GM21447 (cell line): ENCODE results near the gene GREB1.

Source experiments
- ATAC-seq: cut with Tn5 transposase; IDR thresholded peaks from one replicate; pipeline ENCODE4 v1.9.1; 2021; ENCODE audit not compliant: unreplicated experiment

Gene GREB1

DNA sequence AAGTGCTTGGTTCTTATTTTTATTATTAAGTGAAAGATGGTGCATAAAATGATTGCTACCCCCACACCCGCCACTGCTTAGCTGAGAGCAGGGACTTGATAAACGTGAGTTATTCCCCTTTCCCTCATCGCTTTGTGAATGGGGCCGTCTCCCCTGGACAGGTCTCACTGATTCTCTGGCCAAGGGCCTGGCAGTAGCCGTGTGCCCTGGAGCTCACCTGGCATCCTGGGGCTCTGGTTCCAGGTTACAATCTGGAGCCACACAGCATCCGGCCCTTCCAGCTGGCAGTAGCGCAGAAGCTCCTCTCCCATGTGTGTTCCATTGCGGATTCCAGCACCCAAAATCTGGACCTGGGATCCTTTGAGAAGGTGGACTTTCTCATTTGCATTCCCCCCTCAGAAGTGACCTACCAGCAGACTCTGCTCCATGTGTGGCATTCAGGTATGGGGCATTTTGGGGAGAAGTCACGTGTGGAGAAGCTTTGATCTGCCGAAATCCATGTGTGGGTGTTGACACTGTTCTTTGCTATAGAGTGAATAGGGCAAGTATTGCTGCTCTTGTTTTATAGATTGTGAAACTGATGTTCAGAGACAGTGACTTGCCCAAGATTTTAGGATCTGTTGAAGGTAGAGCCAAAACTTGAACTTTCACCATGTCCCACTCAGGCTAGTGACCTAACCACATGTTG lies 63.8 kb downstream of the GREB1 start:
- ATAC-seq: no peak

DNA sequence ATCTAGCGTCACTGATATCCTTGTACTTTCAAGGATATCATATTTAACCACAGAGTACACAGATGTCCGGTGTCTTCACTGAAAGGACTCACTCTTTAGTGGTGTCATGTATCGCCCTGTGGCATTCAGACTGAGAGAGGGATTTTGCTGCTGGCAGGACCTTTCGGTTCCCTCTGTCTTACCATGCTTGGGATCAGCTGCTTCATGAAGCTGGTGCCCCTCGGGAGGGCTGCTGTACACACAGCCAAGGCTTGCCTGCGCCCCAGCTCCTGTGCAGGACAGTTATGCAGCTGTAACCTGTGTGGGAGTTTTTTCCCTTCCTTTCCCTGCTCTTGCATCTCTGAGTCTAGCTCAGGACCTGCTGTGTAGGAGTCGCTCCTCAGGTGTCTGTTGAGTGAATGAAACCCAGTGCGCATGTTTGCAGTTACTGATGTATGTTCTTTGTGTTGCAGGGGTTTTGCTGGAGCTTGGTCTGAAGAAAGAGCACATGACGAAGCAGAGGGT lies 64.4 kb downstream of the GREB1 start:
- ATAC-seq: no peak

DNA sequence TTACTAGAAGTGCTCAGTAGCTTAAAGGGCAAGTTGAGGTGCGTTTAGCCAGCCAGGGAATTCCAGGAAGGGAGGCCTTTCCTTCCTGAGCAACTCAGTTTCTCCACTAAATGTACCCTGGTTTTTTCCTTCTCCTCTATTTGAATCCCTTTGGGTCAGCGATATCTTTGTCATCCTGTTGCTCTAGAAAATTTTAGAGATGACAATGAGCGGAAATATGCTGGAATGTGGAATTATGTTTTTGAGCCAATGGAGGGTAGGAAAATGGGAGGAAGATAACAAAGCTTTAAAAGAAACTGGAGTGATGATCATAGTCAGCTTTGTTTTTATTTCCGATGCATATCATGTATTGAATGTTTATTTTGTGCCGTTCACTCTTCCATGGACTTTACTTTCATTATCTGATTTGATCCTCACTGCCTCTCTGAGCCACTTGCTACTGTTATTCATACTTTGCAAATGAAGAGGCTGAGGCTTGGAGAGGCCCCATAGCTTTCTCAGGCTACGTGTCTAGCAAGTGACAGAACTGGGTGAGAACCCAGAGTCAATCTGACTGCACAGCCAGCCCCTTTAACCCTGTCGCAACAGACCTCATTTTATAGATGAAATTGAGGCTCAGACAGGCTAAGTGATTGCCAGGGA lies 68.8 kb downstream of the GREB1 start:
- no peak for ATAC-seq

DNA sequence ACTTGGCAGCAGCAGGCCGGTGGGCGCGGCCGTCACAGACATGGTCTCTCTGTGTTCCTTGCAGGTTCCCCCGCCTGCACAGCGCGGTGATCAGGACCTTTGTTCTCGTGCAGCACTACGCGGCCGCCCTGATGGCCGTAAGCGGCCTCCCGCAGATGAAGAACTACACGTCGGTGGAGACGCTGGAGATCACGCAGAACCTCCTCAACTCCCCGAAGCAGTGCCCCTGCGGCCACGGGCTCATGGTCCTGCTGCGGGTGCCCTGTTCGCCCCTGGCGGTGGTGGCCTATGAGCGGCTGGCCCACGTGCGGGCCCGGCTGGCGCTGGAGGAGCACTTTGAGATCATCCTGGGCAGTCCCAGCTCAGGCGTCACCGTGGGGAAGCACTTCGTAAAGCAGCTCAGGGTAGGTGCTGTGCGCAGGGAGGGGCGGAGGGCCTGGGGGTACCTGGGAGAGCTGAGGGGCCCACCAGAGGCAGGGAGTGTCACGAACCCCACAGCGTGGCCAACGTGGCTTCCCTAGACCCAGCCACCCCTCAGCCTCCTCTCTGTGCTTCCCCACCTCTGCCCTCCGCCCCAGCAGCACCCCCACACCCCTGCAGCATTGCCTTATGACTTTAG lies 76.9 kb downstream of the GREB1 start:
- ATAC-seq: no peak

DNA sequence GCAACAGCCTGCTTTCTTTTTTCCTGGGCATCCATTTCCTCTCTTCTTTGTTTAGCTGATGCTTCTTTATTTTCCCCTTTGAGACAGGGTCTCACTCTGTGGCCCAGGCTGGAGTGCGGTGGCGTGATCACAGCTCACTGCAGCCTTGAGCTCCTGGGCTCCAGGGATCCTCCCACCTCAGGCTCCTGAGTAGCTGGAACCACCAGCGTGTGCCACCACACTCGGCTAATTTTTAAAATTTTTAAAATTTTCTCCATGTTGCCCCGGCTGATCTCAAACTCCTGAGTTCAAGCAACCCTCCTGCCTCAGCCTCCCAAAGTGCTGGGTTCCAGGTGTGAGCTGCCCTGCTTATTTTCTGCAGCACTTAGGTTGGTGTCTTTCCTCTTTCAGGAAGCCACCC lies 77.4 kb downstream of the GREB1 start:
- ATAC-seq: no peak

DNA sequence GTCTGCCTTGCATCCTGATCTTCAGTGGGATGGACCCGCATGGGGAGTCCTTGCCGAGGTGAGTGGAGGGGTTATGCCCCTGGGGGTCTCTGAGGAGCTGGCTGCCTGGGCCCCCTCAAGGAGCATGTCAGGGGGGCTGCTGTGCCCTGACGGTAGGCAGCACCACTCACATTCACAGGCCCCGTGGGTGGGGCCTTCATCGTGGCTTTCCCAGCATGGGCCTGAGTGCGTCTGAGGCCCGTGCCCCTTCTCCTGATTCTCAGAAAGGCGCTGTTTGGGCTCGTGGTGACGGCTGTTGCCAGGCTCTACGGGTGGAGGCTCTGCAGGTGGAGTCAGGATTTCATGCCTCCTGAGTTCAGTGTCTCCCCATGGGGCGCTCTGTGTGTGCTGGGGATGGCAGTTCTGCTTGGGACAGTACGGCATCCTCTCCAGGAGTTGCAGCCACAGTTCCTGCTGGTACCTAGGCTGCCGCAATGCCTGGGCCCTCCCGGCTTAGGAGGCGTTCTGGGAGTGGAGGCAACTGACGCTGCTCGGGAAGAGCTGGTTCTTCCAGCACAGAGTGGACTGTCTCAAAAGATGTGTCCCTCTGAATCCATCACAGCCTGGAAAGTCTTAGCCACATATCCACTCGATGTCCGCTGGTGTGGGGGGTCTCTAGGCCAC lies 78.8 kb downstream of the GREB1 start:
- no peak for ATAC-seq

DNA sequence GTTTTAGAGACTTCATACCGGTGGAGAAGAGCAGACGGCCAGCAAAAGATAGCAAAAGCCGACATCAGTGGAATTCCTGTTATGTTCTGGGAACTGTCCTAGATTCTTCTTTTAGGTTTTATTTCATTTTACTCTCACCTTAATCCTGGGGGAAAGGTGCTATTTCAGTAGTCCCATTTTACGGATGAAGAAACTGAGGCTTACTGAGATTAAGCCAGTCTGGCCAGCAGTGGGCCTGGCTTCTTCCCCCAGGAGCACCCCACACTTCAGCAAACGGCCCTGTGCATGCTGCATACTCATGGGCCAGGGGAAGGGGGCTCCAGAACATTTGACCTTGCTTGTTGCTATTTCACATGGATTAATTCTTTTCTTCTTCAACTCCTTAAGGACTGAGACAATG lies 79.5 kb downstream of the GREB1 start:
- no peak for ATAC-seq

DNA sequence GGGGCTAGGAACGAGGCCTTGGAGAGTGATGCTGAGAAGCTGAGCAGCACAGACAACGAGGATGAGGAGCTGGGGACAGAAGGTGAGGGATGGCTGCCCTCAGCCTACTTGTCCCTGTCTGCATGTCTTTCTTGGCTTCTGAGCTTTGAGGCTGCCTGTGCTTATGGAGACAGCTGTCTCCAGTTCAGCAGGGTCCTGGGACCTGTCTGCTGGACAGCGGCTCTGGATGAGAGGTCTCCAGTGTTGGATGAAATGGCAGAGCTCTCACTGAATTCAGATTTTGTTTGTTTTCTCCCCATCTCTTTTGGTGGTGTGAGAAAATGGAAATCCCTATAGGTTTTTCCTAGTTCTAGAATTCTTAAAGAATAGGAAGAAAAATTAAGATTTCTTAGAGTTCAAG lies 81.4 kb downstream of the GREB1 start:
- ATAC-seq: no peak

DNA sequence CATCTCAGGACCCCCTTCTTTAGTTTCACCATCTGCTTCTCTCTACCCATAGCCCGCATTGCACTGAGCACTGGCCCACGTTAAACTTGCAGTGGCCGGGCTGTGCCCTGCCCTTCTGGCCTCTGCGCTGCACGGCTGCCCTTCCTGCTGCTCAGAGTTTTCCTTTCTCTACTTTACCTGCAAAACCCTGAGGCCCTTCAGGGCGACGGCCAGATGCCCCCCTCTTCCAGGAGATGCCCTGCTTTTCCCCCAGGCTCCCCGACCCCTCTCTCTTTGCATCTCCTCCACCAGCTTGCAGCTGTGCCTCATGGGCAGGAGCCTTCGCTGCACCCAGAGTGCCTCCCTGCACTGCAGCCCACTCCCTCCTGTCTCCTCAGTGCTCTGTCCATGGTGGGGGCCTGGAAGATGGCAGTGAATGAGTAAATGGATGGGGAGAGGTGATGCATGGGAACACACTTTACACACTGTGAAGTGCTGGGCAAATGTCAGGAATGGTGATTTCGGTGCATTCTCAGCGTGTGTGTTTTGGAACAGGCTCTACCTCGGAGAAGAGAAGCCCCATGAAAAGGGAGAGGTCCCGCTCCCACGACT lies 82.3 kb downstream of the GREB1 start:
- no peak for ATAC-seq

DNA sequence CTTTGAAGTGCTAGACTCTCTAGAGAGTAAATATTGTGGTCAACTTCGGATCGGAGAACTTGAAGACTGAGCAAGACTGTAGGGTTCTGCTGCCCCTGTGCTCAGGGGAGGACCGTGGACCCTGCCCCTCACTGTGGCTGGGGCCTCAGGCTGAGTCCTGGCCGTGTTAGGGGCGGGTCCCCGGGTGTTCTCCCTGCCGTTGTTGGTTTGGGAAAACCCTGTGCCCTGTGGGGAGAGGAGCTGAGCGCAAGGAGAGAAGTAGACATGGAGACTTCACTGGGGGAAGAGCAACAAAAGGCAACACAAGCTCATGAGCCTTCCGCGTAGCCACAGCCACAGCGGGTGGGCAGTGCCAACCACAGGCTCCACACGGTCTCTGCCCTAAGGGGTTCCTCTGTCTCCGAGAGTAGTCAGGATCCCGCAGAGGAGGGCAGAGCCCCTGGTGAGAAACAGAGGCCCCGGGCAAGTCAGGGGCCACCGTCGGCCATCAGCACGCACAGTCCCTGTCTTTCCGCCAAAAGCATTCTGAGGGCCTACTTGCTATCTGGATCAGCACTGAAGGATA lies 83.1 kb downstream of the GREB1 start:
- ATAC-seq: no peak

DNA sequence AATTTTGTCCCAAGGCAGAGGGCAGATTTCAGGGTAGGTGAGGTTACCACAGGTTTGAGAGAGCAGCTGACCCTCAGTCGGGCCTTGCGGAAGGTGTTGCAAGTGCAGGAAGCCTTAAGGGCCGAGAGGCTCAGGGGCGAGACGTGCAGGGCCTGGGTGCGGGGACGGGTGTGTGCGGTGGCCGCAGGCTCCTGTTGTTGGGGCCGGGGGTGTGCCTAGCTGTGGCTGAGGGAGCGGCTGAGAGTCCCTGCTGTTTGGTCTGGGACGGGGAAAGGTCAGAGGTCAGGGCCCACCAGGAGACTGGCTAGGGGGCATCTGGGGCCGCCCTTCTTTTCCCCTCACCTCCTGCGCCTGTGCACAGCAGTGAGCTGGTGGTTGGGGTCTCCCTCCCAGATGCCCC lies 83.7 kb downstream of the GREB1 start:
- ATAC-seq: no peak

DNA sequence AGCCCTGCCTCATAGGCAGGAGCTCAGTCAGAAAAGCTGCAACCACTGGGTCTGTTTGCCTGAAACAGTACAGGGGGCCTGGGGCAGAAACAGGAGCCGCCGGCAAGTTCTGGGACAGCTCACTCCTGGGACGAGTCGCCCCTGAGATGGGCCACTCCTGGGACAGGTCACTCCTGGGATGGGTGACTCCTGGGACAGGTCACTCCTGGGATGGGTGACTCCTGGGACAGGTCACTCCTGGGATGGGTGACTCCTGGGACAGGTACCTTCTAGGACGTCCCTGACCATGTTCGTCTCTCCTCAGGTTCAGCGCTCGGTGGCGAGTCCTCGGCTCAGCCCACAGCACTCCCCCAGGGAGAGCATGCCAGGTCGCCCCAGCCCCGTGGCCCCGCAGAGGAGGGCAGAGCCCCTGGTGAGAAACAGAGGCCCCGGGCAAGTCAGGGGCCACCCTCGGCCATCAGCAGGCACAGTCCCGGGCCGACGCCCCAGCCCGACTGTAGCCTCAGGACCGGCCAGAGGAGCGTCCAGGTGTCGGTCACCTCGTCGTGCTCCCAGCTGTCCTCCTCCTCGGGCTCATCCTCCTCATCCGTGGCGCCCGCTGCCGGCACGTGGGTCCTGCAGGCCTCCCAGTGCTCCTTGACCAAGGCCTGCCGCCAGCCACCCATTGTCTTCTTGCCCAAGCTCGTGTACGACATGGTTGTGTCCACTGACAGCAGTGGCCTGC lies 84.3 kb downstream of the GREB1 start:
- ATAC-seq: no peak

DNA sequence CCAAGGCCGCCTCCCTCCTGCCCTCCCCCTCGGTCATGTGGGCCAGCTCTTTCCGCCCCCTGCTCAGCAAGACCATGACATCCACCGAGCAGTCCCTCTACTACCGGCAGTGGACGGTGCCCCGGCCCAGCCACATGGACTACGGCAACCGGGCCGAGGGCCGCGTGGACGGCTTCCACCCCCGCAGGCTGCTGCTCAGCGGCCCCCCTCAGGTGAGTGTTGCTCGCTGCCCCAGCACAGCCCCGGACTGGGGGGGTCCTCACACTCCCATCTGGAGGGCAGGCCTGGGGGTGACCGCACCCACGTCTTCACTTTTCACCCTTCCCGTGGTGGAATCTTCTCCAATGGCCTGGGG lies 84.8 kb downstream of the GREB1 start:
- ATAC-seq: no peak

DNA sequence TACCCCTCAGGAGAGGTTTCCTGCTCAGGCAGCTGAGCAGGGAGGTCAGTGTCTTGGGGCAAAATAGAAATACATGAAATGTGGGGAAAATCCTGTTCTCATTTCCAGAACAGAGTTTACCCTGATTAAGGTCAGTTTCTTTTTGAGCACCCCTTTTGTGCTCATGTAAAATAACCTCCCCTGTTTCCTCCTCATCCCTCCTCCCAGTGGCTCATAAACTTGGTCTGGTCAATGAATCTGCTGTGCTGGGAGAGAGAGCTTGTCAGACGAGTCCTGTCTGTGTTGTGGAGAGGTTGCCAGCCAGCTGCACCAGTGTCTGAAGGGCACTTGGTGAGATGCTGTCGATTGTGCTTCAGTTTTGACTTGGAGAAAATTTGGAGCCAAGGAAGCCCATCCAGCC lies 87.6 kb downstream of the GREB1 start:
- ATAC-seq: no peak

DNA sequence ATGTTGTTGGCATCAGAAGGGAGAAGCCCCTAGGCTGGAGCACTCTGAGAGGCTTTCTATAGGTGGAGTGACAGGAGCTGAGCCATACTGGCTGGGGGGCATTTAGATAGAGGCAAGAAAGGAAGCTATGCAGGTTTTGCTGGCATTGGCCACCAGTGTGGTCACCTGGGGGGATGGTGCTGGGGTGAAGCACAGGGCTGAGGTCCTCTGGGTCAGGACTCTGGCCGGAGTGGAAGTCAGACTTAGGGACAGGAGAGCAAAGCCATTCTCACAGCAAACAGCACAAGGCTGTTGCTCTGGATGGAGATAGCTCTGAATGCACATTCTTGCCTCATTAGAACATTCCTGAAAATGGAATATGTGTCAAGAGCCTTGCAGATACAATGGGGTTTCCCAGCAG lies 88.8 kb downstream of the GREB1 start:
- ATAC-seq: no peak

DNA sequence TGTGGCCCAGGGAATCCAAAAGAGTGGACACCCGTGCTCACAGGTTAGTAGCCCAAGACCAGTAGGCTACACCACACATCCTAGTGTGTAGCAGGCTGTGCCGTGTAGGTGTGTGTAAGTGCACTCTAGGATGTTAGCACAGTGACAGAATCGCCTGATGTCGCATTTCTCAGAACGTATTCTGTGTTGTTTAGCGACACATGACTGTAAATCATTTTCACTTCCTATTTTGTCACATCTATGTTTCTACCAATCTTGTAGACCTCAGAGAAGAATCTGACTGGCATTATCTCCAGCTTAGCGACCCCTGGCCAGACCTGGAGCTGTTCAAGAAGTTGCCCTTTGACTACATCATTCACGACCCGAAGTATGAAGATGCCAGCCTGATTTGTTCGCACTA lies 91.0 kb downstream of the GREB1 start:
- ATAC-seq: no peak

DNA sequence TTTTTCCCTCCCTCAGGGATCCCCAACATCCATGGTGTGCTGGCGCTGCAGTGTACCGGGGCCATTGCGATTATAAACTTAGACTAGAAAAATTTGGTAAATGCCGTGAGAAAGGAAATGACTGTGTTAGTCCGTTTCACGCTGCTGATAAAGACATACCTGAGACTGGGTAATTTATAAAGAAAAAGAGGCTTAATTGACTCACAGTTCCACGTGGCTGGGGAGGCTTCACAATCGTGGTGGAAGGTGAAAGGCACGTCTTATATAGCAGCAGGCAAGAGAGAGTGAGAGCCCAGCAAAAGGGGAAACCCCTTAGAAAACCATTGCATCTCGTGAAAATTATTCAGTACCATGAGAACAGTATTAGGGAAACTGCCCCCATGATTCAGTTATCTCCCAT lies 91.8 kb downstream of the GREB1 start:
- no peak for ATAC-seq

DNA sequence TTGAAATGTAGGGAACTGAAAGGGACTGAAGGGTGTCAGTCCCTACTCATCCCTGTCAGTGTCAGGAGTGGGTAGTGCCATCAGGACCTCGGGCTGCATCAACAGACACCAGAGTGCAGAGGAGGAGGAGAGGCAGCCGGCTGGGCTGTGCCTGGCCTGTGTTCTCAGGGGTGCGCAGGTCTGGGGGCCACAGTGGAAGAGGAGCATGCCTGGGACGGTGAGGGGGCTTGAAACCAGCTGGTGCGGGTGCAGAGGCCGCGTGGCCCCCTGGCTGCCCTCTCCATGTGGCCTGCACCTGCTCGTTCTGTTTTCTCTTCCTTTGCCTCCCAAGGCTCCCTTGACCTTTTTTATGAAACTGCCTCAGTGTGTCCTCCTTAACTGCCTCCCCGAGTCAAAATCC lies 94.8 kb downstream of the GREB1 start:
- ATAC-seq: no peak

DNA sequence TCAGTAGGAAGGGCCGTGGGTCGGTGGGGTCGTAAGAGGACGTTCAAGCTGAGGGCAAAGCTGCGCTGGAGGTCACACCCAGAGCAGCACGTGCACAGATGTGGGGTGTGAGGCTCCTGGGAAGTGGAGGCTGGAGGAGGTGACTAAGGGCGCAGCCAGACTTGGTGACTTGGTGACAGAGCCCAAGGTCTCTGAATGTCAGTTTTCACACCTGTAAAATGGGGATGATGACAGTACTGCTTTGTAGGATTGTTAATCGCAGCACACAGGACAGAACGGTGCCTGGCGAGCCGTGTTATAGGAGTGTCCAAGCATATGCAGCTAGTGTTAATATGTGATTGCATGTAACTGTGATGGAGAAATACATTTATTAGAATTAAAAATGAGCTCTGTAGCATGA lies 95.4 kb downstream of the GREB1 start:
- ATAC-seq: no peak

DNA sequence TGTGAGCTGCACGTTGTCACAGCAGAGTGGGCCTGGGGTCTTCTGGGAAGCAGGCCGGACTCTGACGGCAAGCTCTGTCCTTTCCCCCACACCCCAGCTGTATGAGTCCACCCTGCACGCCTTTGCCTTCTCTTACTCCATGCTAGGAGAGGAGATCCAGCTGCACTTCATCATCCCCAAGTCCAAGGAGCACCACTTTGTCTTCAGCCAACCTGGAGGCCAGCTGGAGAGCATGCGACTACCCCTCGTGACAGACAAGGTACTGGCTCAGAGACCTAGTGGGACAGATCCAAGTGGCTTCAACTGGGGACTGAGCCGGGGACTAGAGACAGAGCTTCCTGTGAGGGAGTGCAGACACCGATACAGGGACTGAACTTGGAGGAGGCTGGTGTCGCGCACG lies 96.0 kb downstream of the GREB1 start:
- no peak for ATAC-seq

DNA sequence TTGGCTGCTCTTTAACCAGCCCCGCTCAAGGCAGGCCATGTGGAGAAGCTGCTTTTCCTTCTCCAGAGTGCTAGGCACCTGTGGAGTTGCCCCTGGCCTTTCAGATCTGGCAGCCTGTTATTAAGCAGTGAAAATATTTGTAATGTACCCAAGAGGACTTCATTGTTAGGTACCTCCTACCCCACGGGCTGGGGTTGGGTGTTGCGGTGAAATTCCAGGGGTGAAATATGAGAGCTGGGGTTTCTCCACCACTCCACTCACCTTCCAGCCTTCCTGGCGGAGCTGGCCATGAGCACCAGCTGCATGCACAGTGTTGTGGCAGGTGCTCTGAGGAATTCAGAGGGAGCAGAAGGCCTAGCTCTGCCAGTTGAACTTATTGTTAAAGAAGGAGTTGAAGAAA lies 97.0 kb downstream of the GREB1 start:
- no peak for ATAC-seq
